Activated naive CD4-positive, alpha-beta T cell treated with anti-CD3 and anti-CD28 coated beads, Interleukin-2, amount 50 U/mL, for 72 hours (primary cell): Measurements from ENCODE around the gene INPP4B. TPM values are rescaled to one million over a fixed set of nuclear protein-coding genes. Genes with fewer than 3 reads are reported as not detected.
A peak's percentile ranks its signal among the peaks of the same experiment; 100 is the strongest.

ENCODE experiments used
- ATAC-seq, 2 donors: fragments of 150-1000 bp; cut with Tn5 transposase; 2 replicates each; pipeline ENCODE4 v1.10.0; 2021; ENCODE audit warnings: mild to moderate bottlenecking in 2 of 2, moderate library complexity in 2 of 2
- DNase-seq, 2 donors: peaks; one replicate each; pipeline ENCODE4 v3.0.0; 2021 to 2022; ENCODE audit warnings: low spot score in 2 of 2
- H3K27ac Mint-ChIP-seq, 2 donors: one replicate each; pipeline ENCODE4 v1.8.0; 2022; ENCODE audit warnings: mild to moderate bottlenecking in 2 of 2, mixed read lengths in 2 of 2
- H3K36me3 Mint-ChIP-seq, 2 donors: one replicate each; pipeline ENCODE4 v1.8.0; 2022; ENCODE audit warnings: mixed read lengths in 2 of 2
- H3K9me3 Mint-ChIP-seq, 2 donors: one replicate each; pipeline ENCODE4 v1.8.0; 2022; ENCODE audit warnings: mixed read lengths in 2 of 2
- total RNA-seq, 2 donors: library from RNA; stranded (reverse); gene quantifications; one replicate each; pipeline ENCODE4 v1.2.3, GENCODE V29; 2022

INPP4B gene
- total RNA-seq, 2 donors from 2014 or later = 63.9 to 81.3 TPM

GRCh38 chr4:142420311-142421095 is 425.6 kb downstream of the INPP4B start:
- Mint-ChIP-seq H3K27ac (no peak overlapping the region), H3K36me3 (peaks cover 0 to 29% of the 10 kb centered on the region in 2 donors), H3K9me3 (peaks cover 4 to 13% of the 10 kb centered on the region in 2 donors)
- no peak for DNase-seq
- no peak for ATAC-seq

- DNase-seq (no peak), ATAC-seq (no peak)
- Mint-ChIP-seq H3K36me3 (peaks cover 0 to 28% of the 10 kb centered on the region in 2 donors), H3K9me3 (peaks cover 4 to 13% of the 10 kb centered on the region in 2 donors), H3K27ac (no peak overlapping the region)
Measured at GRCh38 chr4:142419712-142420111, 426.4 kb downstream of the INPP4B start.

GRCh38 chr4:142418697-142419096 is 427.4 kb downstream of the INPP4B start:
- peaks cover 4 to 15% of the 10 kb centered on the region in 2 donors for H3K9me3 Mint-ChIP-seq

GRCh38 chr4:142416711-142417275 is 429.3 kb downstream of the INPP4B start:
- DNase-seq = peak in 1 of 2 donors; percentile 32

More at GRCh38 chr4:142418697-142419096, 427.4 kb downstream of the INPP4B start:
- H3K27ac Mint-ChIP-seq = peak overlapping the region in 1 of 2 donors; percentile 25
- peaks cover 0 to 31% of the 10 kb centered on the region in 2 donors for H3K36me3 Mint-ChIP-seq
- DNase-seq (no peak), ATAC-seq (no peak)

GRCh38 chr4:142416121-142416520 is 430.0 kb downstream of the INPP4B start:
- ATAC-seq (no peak), DNase-seq (no peak)
- Mint-ChIP-seq H3K27ac (peak overlapping the region; percentile 91 to 97), H3K36me3 (peaks cover 0 to 29% of the 10 kb centered on the region in 2 donors), H3K9me3 (peaks cover 4 to 7% of the 10 kb centered on the region in 2 donors)

More at GRCh38 chr4:142416711-142417275, 429.3 kb downstream of the INPP4B start:
- Mint-ChIP-seq H3K36me3 (peaks cover 0 to 25% of the 10 kb centered on the region in 2 donors), H3K27ac (peak overlapping the region; percentile 91 to 97), H3K9me3 (peaks cover 4 to 14% of the 10 kb centered on the region in 2 donors)
- peak; percentile 96 to 98 for ATAC-seq

GRCh38 chr4:142414366-142414990 is 431.6 kb downstream of the INPP4B start:
- Mint-ChIP-seq H3K36me3 (peaks cover 0 to 37% of the 10 kb centered on the region in 2 donors), H3K9me3 (peaks cover 4 to 6% of the 10 kb centered on the region in 2 donors), H3K27ac (peak overlapping the region; percentile 89 to 91)
- ATAC-seq (no peak), DNase-seq (no peak)

- no peak for ATAC-seq
- no peak overlapping the region for H3K27ac Mint-ChIP-seq
Measured at GRCh38 chr4:142413485-142413884, 432.6 kb downstream of the INPP4B start.

GRCh38 chr4:142411993-142412392 is 434.1 kb downstream of the INPP4B start:
- H3K36me3 Mint-ChIP-seq = peaks cover 0 to 34% of the 10 kb centered on the region in 2 donors
- no peak for DNase-seq
- H3K27ac Mint-ChIP-seq = peak overlapping the region; percentile 12 to 61
- no peak for ATAC-seq
- peaks cover 0 to 6% of the 10 kb centered on the region in 2 donors for H3K9me3 Mint-ChIP-seq

More at GRCh38 chr4:142413485-142413884, 432.6 kb downstream of the INPP4B start:
- DNase-seq = no peak
- peaks cover 0 to 36% of the 10 kb centered on the region in 2 donors for H3K36me3 Mint-ChIP-seq
- peaks cover 0 to 6% of the 10 kb centered on the region in 2 donors for H3K9me3 Mint-ChIP-seq

- ATAC-seq (peak in 1 of 2 donors; percentile 6), DNase-seq (no peak)
- Mint-ChIP-seq H3K27ac (peak overlapping the region; percentile 99 to 100), H3K36me3 (peaks cover 4 to 25% of the 10 kb centered on the region in 2 donors), H3K9me3 (no peaks in the 10 kb centered on the region)
Measured at GRCh38 chr4:142408003-142408441, 438.1 kb downstream of the INPP4B start.

GRCh38 chr4:142407596-142407995 is 438.5 kb downstream of the INPP4B start:
- Mint-ChIP-seq H3K9me3 (no peaks in the 10 kb centered on the region), H3K27ac (peak overlapping the region; percentile 99 to 100), H3K36me3 (peaks cover 8 to 29% of the 10 kb centered on the region in 2 donors)
- DNase-seq = no peak
- no peak for ATAC-seq

GRCh38 chr4:142406917-142407501 is 439.1 kb downstream of the INPP4B start:
- ATAC-seq = peak; percentile 38 to 77
- no peaks in the 10 kb centered on the region for H3K9me3 Mint-ChIP-seq
- H3K36me3 Mint-ChIP-seq = peaks cover 14 to 34% of the 10 kb centered on the region in 2 donors
- DNase-seq = peak in 1 of 2 donors; percentile 50
- H3K27ac Mint-ChIP-seq = peak overlapping the region; percentile 99 to 100

- Mint-ChIP-seq H3K27ac (peak overlapping the region; percentile 99 to 100), H3K36me3 (peaks cover 17 to 34% of the 10 kb centered on the region in 2 donors), H3K9me3 (no peaks in the 10 kb centered on the region)
- DNase-seq (no peak), ATAC-seq (no peak)
Measured at GRCh38 chr4:142406499-142406835, 439.6 kb downstream of the INPP4B start.

GRCh38 chr4:142405695-142406498 is 440.2 kb downstream of the INPP4B start:
- Mint-ChIP-seq H3K27ac (peak overlapping the region; percentile 99 to 100), H3K9me3 (no peaks in the 10 kb centered on the region), H3K36me3 (peaks cover 21 to 34% of the 10 kb centered on the region in 2 donors)
- DNase-seq (peak in 1 of 2 donors; percentile 32), ATAC-seq (peak; percentile 9 to 12)

GRCh38 chr4:142405021-142405694 is 440.9 kb downstream of the INPP4B start:
- peaks cover 27 to 38% of the 10 kb centered on the region in 2 donors for H3K36me3 Mint-ChIP-seq
- ATAC-seq = peak; percentile 58 to 66
- peak overlapping the region; percentile 99 to 100 for H3K27ac Mint-ChIP-seq
- DNase-seq = peak; percentile 65 to 80
- no peaks in the 10 kb centered on the region for H3K9me3 Mint-ChIP-seq

- Mint-ChIP-seq H3K36me3 (peaks cover 36 to 42% of the 10 kb centered on the region in 2 donors), H3K27ac (peak overlapping the region; percentile 99 to 100), H3K9me3 (no peaks in the 10 kb centered on the region)
- ATAC-seq (peak; percentile 7 to 63), DNase-seq (peak; percentile 70 to 81)
Measured at GRCh38 chr4:142404191-142404611, 441.9 kb downstream of the INPP4B start.
